ENCODE data around the gene OXTR.
"Not testable (repeated sequence)": the region's sequence is repeated elsewhere in the genome, so short reads cannot be mapped to it uniquely, and the experiment has no call there.

OXTR gene

GRCh38 chr3:8724108-8724752 is 45.2 kb downstream of the OXTR start:
- Histone ChIP-seq H3K9me3 (ENCODE audit: control insufficient read depth in 1 of 2, low read length in 2 of 2) (peaks cover 0 to 7% of the 10 kb centered on the region in 2 donors), H3K27ac (ENCODE audit: low read length) (no peak overlapping the region), H3K36me3 (ENCODE audit: control insufficient read depth in 1 of 2, insufficient read depth in 2 of 2, low read length in 2 of 2) (no peaks in the 10 kb centered on the region), H3K27me3 (ENCODE audit: low read depth, low read length) (no peaks in the 10 kb centered on the region), H3K4me3 (ENCODE audit: low read depth in 1 of 2, low read length in 2 of 2) (no peak overlapping the region), H3K4me1 (ENCODE audit: control insufficient read depth in 1 of 2, insufficient read depth in 2 of 2, low read length in 2 of 2) (no peaks in the 10 kb centered on the region)

- Histone ChIP-seq H3K4me1 (ENCODE audit: control insufficient read depth in 1 of 2, insufficient read depth in 2 of 2, low read length in 2 of 2) (no peaks in the 10 kb centered on the region), H3K27me3 (ENCODE audit: low read depth, low read length) (no peaks in the 10 kb centered on the region), H3K36me3 (ENCODE audit: control insufficient read depth in 1 of 2, insufficient read depth in 2 of 2, low read length in 2 of 2) (no peaks in the 10 kb centered on the region), H3K4me3 (ENCODE audit: low read depth in 1 of 2, low read length in 2 of 2) (no peak overlapping the region), H3K27ac (ENCODE audit: low read length) (no peak overlapping the region), H3K9me3 (ENCODE audit: control insufficient read depth in 1 of 2, low read length in 2 of 2) (peaks cover 0 to 7% of the 10 kb centered on the region in 2 donors)
Measured at GRCh38 chr3:8723612-8724011, 45.8 kb downstream of the OXTR start.

- H3K4me1 ChIP-seq (ENCODE audit: control insufficient read depth in 1 of 2, insufficient read depth in 2 of 2, low read length in 2 of 2), result no peaks in the 10 kb centered on the region
- H3K9me3 ChIP-seq (ENCODE audit: control insufficient read depth in 1 of 2, low read length in 2 of 2), result peaks cover 0 to 7% of the 10 kb centered on the region in 2 donors
Measured at GRCh38 chr3:8722808-8723207, 46.6 kb downstream of the OXTR start.

GRCh38 chr3:8715757-8716156 is 53.7 kb downstream of the OXTR start:
- H3K4me3 ChIP-seq (ENCODE audit: low read depth in 1 of 2, low read length in 2 of 2); H3K9me3 ChIP-seq (ENCODE audit: control insufficient read depth in 1 of 2, low read length in 2 of 2): not testable (repeated sequence)

More at GRCh38 chr3:8722808-8723207, 46.6 kb downstream of the OXTR start:
- H3K36me3 ChIP-seq (ENCODE audit: control insufficient read depth in 1 of 2, insufficient read depth in 2 of 2, low read length in 2 of 2), result no peaks in the 10 kb centered on the region
- H3K27ac ChIP-seq (ENCODE audit: low read length), result no peak overlapping the region
- H3K4me3 ChIP-seq (ENCODE audit: low read depth in 1 of 2, low read length in 2 of 2), result no peak overlapping the region
- no peaks in the 10 kb centered on the region for H3K27me3 ChIP-seq (ENCODE audit: low read depth, low read length)

GRCh38 chr3:8713901-8714759 is 55.3 kb downstream of the OXTR start:
- H3K36me3 ChIP-seq (ENCODE audit: control insufficient read depth in 1 of 2, insufficient read depth in 2 of 2, low read length in 2 of 2), result no peaks in the 10 kb centered on the region

More at GRCh38 chr3:8715757-8716156, 53.7 kb downstream of the OXTR start:
- H3K27ac ChIP-seq (ENCODE audit: low read length); H3K36me3 ChIP-seq (ENCODE audit: control insufficient read depth in 1 of 2, insufficient read depth in 2 of 2, low read length in 2 of 2); H3K4me1 ChIP-seq (ENCODE audit: control insufficient read depth in 1 of 2, insufficient read depth in 2 of 2, low read length in 2 of 2); H3K27me3 ChIP-seq (ENCODE audit: low read depth, low read length): not testable (repeated sequence)

GRCh38 chr3:8712908-8713255 is 56.5 kb downstream of the OXTR start:
- Histone ChIP-seq H3K4me1 (ENCODE audit: control insufficient read depth in 1 of 2, insufficient read depth in 2 of 2, low read length in 2 of 2) (no peaks in the 10 kb centered on the region), H3K9me3 (ENCODE audit: control insufficient read depth in 1 of 2, low read length in 2 of 2) (no peaks in the 10 kb centered on the region), H3K36me3 (ENCODE audit: control insufficient read depth in 1 of 2, insufficient read depth in 2 of 2, low read length in 2 of 2) (no peaks in the 10 kb centered on the region), H3K27ac (ENCODE audit: low read length) (no peak overlapping the region), H3K4me3 (ENCODE audit: low read depth in 1 of 2, low read length in 2 of 2) (no peak overlapping the region), H3K27me3 (ENCODE audit: low read depth, low read length) (no peaks in the 10 kb centered on the region)

More at GRCh38 chr3:8713901-8714759, 55.3 kb downstream of the OXTR start:
- Histone ChIP-seq H3K27me3 (ENCODE audit: low read depth, low read length) (no peaks in the 10 kb centered on the region), H3K9me3 (ENCODE audit: control insufficient read depth in 1 of 2, low read length in 2 of 2) (no peaks in the 10 kb centered on the region), H3K27ac (ENCODE audit: low read length) (no peak overlapping the region), H3K4me1 (ENCODE audit: control insufficient read depth in 1 of 2, insufficient read depth in 2 of 2, low read length in 2 of 2) (no peaks in the 10 kb centered on the region), H3K4me3 (ENCODE audit: low read depth in 1 of 2, low read length in 2 of 2) (no peak overlapping the region)

GRCh38 chr3:8712045-8712907 is 57.1 kb downstream of the OXTR start:
- H3K4me3 ChIP-seq (ENCODE audit: low read depth in 1 of 2, low read length in 2 of 2), result no peak overlapping the region
- H3K36me3 ChIP-seq (ENCODE audit: control insufficient read depth in 1 of 2, insufficient read depth in 2 of 2, low read length in 2 of 2), result no peaks in the 10 kb centered on the region
- H3K27ac ChIP-seq (ENCODE audit: low read length), result no peak overlapping the region
- no peaks in the 10 kb centered on the region for H3K4me1 ChIP-seq (ENCODE audit: control insufficient read depth in 1 of 2, insufficient read depth in 2 of 2, low read length in 2 of 2)
- H3K9me3 ChIP-seq (ENCODE audit: control insufficient read depth in 1 of 2, low read length in 2 of 2), result no peaks in the 10 kb centered on the region
- H3K27me3 ChIP-seq (ENCODE audit: low read depth, low read length), result no peaks in the 10 kb centered on the region

GRCh38 chr3:8709801-8710507 is 59.5 kb downstream of the OXTR start:
- no peaks in the 10 kb centered on the region for H3K4me1 ChIP-seq (ENCODE audit: control insufficient read depth in 1 of 2, insufficient read depth in 2 of 2, low read length in 2 of 2)
- no peaks in the 10 kb centered on the region for H3K36me3 ChIP-seq (ENCODE audit: control insufficient read depth in 1 of 2, insufficient read depth in 2 of 2, low read length in 2 of 2)
- no peak overlapping the region for H3K27ac ChIP-seq (ENCODE audit: low read length)
- H3K27me3 ChIP-seq (ENCODE audit: low read depth, low read length), result no peaks in the 10 kb centered on the region
- no peak overlapping the region for H3K4me3 ChIP-seq (ENCODE audit: low read depth in 1 of 2, low read length in 2 of 2)
- H3K9me3 ChIP-seq (ENCODE audit: control insufficient read depth in 1 of 2, low read length in 2 of 2), result peaks cover 0 to 9% of the 10 kb centered on the region in 2 donors

- Histone ChIP-seq H3K27me3 (ENCODE audit: low read depth, low read length) (no peaks in the 10 kb centered on the region), H3K4me3 (ENCODE audit: low read depth in 1 of 2, low read length in 2 of 2) (no peak overlapping the region), H3K27ac (ENCODE audit: low read length) (no peak overlapping the region), H3K9me3 (ENCODE audit: control insufficient read depth in 1 of 2, low read length in 2 of 2) (peaks cover 0 to 9% of the 10 kb centered on the region in 2 donors), H3K4me1 (ENCODE audit: control insufficient read depth in 1 of 2, insufficient read depth in 2 of 2, low read length in 2 of 2) (no peaks in the 10 kb centered on the region), H3K36me3 (ENCODE audit: control insufficient read depth in 1 of 2, insufficient read depth in 2 of 2, low read length in 2 of 2) (no peaks in the 10 kb centered on the region)
Measured at GRCh38 chr3:8709287-8709686, 60.1 kb downstream of the OXTR start.

GRCh38 chr3:8705575-8705974 is 63.8 kb downstream of the OXTR start:
- H3K4me3 ChIP-seq (ENCODE audit: low read depth in 1 of 2, low read length in 2 of 2), result no peak overlapping the region
- H3K9me3 ChIP-seq (ENCODE audit: control insufficient read depth in 1 of 2, low read length in 2 of 2), result peaks cover 0 to 12% of the 10 kb centered on the region in 2 donors
- H3K36me3 ChIP-seq (ENCODE audit: control insufficient read depth in 1 of 2, insufficient read depth in 2 of 2, low read length in 2 of 2), result no peaks in the 10 kb centered on the region
- no peak overlapping the region for H3K27ac ChIP-seq (ENCODE audit: low read length)
- no peaks in the 10 kb centered on the region for H3K4me1 ChIP-seq (ENCODE audit: control insufficient read depth in 1 of 2, insufficient read depth in 2 of 2, low read length in 2 of 2)
- H3K27me3 ChIP-seq (ENCODE audit: low read depth, low read length), result no peaks in the 10 kb centered on the region

Measured in muscle layer of duodenum (tissue), 2 donors.